Posterior cingulate gyrus (tissue), 11 donors: ENCODE results near the gene E2F6.

Experiments used
- DNase-seq, 10 donors: peaks; one replicate each; pipeline versions ENCODE4 v3.0.0 to v3.0.0-alpha.2; 2020 to 2021; ENCODE audit warnings: mixed read lengths in 3 of 10
- intact Hi-C: fragments of 100-400 bp; cut with DNase I; formaldehyde crosslinking; loops from one replicate; pipeline ENCODE4 v1.15.1; 2023

E2F6 gene

GRCh38 chr2:11466307-11467128, 557 bp upstream of the E2F6 start:
- no peak for DNase-seq
- intact Hi-C loops: no loop called here

- DNase-seq: no peak
- intact Hi-C loops: no loop called here
Observed at GRCh38 chr2:11465110-11465484, 864 bp downstream of the E2F6 start.

DNA sequence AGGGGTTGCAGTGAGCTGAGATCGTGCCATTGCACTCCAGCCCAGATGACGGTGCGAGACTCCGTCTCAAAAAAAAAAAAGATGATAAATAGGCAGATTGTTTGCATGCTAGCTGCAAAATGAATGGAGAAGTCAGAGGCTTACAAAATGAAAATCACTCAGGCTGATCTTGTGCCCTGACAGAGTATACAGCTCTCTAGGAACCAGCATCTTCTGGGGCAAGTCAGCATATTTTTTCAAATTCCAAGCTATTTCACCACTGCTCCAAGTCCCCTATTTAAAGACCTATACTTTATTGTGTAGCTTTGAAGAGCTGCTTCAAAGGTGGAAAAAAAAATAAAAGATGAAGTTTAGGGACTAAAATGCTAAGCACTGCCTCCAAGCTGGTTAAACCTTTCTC, 6.1 kb downstream of the E2F6 start:
- DNase-seq: no peak
- intact Hi-C loops: no loop called here

- intact Hi-C loops: no loop called here
- no peak for DNase-seq
Observed at GRCh38 chr2:11458753-11459152, 7.2 kb downstream of the E2F6 start.

GRCh38 chr2:11457935-11458334, 8.0 kb downstream of the E2F6 start:
- DNase-seq: no peak
- intact Hi-C loops: no loop called here

DNA sequence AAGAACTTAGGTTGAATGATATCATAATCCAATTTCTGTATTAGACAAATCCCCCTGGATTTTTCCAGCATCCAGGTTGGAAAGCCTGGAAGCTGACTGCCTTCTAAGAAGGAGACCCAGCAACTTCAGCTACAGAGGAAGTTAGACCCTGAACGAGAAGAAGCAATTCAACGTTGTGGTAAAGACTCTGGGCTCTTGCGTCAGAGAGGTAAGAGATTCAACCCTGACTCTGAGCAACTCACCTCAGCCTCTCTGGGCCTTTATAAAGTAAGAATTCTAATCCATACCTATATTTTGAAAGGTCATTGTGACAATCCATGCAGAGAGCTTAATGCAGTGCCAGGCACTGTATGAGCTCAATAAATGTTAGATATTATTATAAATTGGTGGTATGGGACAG, 9.7 kb downstream of the E2F6 start:
- DNase-seq: no peak
- intact Hi-C loops: no loop called here

- no peak for DNase-seq
- intact Hi-C loops: no loop called here
Observed at GRCh38 chr2:11454824-11455223, 11.1 kb downstream of the E2F6 start.

GRCh38 chr2:11450791-11451190, 15.2 kb downstream of the E2F6 start:
- DNase-seq: no peak
- intact Hi-C loops: no loop called here

DNA sequence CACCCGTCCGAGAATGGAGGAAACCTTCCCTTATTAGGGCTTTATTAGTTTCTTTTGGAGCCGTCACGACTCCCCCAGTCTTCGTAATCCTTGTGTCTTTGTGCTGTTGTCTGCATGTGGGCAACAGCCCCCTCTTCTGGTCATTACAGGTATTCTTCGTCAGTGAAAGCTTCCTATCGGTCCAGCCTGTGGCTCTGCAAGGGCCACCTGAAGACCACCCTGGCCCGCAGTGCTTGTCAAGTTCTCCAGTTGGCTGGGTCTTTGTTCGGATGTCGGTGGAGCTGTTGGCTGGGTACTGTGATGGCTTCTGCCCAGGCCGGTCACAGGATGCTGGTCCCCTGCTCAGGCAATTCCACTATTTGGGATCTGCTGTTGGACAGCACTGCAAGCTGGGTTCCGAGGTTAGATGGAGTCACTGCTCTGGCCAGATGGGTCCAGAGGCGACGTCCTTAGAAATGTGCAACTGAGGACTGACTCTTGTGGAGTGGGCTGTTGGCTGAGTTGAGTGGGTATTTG, 19.2 kb downstream of the E2F6 start:
- DNase-seq: peak in 7 of 10 donors; percentile 29 to 89 (median 65)
- intact Hi-C loops: loop anchor here (10.0 kb wide), 2 partner anchors 212 to 312 kb away; a partner anchor contains a TSS

DNA sequence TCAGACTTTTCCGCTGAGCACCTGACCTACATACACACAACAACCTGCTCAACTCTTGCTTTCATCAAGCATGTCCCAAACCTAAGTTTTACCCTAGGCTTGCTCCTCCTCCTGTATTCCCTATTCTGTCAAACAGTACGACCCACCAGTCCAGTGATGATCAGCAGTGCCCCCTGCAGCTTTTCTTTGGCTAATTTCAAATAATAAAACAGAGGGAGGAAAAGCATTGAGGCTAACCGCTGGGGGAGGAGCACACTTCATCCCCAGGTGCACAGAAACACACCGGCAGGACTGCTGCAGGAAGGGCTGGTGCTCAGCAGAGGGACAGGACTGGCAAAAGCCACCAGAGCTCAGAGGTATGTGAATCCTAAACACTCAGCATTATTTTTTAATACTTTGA, 21.2 kb downstream of the E2F6 start:
- intact Hi-C loops: loop anchor here (10.0 kb wide), 2 partner anchors 210 to 310 kb away; a partner anchor contains a TSS
- no peak for DNase-seq

GRCh38 chr2:11438555-11439080, 27.3 kb downstream of the E2F6 start:
- DNase-seq: no peak
- intact Hi-C loops: no loop called here

DNA sequence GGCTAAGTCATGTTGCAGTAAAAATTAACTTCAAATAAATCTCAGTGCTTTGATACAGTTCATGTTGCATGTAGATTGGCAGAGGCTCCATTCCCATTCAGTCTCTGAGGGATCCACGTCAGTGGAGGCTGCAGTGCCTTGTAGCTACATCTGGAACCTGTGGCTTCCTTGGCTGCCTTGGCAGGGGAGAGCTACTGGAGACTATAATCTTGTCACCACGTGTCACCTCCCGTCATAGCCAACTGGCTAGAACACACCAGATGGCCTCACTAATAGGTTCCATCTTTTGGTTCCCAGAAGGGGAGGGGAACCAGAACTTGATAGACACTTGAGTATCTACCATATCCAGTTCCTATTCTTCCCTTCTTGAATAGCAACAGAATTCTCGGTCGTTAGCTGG, 28.4 kb downstream of the E2F6 start:
- DNase-seq: no peak
- intact Hi-C loops: no loop called here

DNA sequence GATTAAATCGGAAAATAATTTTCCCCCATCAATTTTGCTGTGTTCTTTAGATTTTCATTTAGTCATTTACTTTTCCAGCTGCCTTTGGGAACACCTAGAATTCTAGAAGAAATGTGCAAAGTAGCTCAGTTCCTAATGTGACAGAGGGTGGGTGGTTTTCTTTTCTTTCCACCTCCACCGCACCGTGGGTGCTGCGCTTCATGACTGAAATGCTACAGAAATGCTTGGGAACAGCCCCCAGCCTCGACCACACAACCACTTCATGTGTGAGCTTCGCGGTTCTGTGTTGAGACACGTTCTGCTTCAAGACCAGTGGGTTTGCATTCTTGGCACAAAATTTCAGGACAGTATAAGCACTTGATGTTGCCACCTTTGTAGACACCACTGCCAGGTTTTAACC, 30.9 kb downstream of the E2F6 start:
- DNase-seq: peak in 3 of 10 donors; percentile 51 to 83 (median 74)
- intact Hi-C loops: no loop called here

DNA sequence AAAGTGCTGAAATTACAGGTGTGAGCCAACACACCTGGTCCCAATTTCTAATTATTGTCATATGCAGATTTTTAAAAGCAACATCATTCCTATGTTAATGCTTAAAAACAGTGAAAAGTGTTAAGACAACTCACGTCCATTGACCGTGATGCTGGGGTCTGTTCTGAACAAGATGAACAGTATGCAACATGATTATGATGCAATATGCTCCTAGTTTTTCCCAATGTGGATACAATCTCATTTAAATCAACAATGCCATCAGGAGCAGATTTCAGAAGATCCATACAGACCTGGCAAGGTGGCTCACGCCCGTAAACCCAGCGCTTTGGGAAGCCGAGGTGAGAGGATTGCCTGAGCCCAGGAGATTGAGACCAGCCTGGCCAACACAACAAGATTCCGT, 31.5 kb downstream of the E2F6 start:
- intact Hi-C loops: no loop called here
- DNase-seq: no peak

GRCh38 chr2:11433822-11434221, 32.1 kb downstream of the E2F6 start:
- no peak for DNase-seq
- intact Hi-C loops: no loop called here

GRCh38 chr2:11430729-11431128, 35.2 kb downstream of the E2F6 start:
- no peak for DNase-seq
- intact Hi-C loops: no loop called here

- intact Hi-C loops: no loop called here
- no peak for DNase-seq
Observed at GRCh38 chr2:11427224-11427623, 38.7 kb downstream of the E2F6 start.

- intact Hi-C loops: no loop called here
- DNase-seq: peak in 1 of 10 donors; percentile 2
Observed at GRCh38 chr2:11422901-11423435, 43.0 kb downstream of the E2F6 start.

- intact Hi-C loops: no loop called here
- DNase-seq: no peak
Observed at GRCh38 chr2:11422491-11422865, 43.5 kb downstream of the E2F6 start.

DNA sequence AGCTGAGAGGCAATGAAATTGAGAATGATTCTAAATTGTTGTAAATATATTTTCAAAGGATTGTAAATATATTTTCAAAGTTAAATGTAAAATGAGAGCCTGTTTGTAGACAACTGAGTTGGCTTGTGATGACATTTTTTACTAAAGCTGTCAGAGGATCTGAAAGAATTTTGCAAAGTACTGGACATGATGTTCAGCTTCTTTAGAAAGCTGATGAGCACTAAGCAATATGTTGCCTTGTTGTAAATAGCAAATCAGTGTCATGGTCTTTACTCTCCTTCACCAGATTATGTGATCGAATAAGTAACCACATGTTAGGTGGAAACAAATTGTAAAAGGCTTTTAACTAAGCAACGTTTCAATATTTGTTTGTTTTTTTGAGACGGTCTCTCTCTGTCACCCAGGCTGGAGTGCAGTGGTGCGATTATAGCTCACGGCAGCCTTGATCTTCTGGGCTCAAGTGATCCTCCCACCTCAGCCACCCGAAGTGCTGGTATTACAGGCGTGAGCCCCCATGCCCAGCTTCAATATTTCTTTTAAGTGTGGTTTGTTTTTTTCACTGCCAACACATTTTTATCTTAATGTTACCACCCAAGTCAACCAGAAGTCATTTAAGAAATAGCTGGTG, 44.0 kb downstream of the E2F6 start:
- peak in 1 of 10 donors; percentile 44 for DNase-seq
- intact Hi-C loops: no loop called here

DNA sequence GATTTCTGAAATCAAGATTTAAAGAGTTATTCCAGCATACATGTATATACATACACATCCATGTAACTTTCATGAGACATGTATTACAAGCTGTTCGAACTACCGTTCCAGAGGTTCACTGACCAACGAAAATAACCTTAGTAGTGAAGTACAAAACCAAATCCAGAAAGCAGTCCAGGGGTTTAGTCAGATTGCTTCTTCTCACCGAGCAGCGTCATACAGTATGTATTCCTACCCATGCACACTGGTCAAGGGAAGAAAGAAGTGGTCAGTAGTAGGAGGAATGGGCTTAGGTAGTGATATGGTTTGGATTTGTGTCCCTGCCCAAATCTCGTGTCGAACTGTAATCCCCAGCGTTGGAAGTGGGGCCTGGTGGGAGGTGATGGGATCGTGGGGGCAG, 45.3 kb downstream of the E2F6 start:
- no peak for DNase-seq
- intact Hi-C loops: no loop called here
